Measurements from ENCODE around the gene EPHA8. TPM values are rescaled to one million over a fixed set of nuclear protein-coding genes. Genes with fewer than 3 reads are reported as not detected.

The EPHA8 gene
- total RNA-seq (2014; rRNA removed; shearing (Covaris generic); ENCODE audit: low replicate concordance) = not detected in 2 replicates

DNA sequence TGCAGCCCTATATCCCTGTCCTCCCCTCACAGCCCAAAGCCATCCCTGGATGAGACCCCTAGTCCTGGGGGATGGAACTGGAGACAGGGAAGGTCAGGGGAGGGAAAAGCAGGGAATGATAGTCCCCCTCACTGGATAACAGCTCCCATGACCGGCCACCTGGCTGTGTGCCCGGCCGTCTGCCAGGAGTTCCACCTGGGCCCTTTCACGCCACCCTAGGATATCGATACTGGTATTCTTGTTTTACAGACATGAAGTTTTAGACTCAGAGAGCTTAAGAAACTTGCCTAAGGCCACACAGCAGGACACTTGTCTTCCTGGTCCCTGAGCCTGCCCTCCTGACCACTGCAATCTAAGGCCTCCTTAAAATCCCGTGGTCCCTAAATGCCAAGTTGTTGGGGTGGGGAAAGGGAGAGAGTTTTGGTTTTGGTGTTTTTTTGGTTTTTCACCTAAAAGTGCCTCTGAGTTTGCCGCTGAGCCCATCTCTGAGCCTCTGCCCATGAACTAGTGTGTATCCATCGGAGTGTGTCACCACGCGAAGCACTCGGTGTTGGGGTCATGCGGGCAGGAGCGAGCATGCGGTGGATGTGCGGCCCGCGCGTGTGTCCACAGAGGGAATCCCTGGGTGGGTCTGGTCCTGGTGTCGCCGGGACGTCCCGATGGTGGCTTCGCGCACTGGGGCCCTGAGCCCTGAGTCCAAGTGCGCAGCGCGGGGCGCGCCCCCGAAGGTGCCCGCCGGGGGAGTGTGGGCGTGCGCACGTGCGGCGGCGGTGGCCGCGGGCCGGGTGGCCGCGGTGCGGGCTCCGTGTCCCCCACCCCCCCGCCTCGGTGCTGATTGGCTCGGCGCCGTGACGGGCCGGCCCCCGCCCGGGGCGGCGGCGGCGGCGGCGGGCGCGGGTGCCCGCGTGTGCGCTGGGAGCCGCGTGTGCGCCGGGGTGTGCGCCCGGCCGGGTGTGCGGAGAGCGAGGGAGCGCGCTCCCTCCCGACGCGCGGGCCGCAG lies at the start of gene EPHA8:
TSS of gene EPHA8 (plus strand) at position 906 of the 1,000 bp plus-strand sequence. CDS start 147 bp downstream, outside the sequence.
- no peak within 1 kb of the TSS for H3K4me2 ChIP-seq (ENCODE audit: low read depth, low read length, poor library complexity, severe bottlenecking)
- H3K27me3 ChIP-seq (ENCODE audit: low read length) = no peaks in the 10 kb centered on the region
- no peaks in the 10 kb centered on the region for H3K9me3 ChIP-seq (ENCODE audit: low read length)
- DNase-seq = no peak
- no peaks in the 10 kb centered on the region for H3K79me2 ChIP-seq (ENCODE audit: low read length)
- no peaks in the 10 kb centered on the region for H3K4me1 ChIP-seq (ENCODE audit: low read length)
- H3K36me3 ChIP-seq (ENCODE audit: insufficient read depth, low read length) = no peaks in the 10 kb centered on the region
- no peak within 1 kb of the TSS for H3K9ac ChIP-seq (ENCODE audit: low read length)
- no peaks in the 10 kb centered on the region for H3K9me2 ChIP-seq (replicated peaks; ENCODE audit: insufficient read depth, low read length)
- no peak within 1 kb of the TSS for H3K27ac ChIP-seq (ENCODE audit: low read length)
- no peaks in the 10 kb centered on the region; the same call in 1 of the 2 replicates for H4K20me1 ChIP-seq (ENCODE audit: insufficient read depth, low read depth, low read length)
- no peak within 1 kb of the TSS for H3K4me3 ChIP-seq (ENCODE audit: low read length)
- no peak within 1 kb of the TSS for H2AFZ ChIP-seq (ENCODE audit: low read length)

DNA sequence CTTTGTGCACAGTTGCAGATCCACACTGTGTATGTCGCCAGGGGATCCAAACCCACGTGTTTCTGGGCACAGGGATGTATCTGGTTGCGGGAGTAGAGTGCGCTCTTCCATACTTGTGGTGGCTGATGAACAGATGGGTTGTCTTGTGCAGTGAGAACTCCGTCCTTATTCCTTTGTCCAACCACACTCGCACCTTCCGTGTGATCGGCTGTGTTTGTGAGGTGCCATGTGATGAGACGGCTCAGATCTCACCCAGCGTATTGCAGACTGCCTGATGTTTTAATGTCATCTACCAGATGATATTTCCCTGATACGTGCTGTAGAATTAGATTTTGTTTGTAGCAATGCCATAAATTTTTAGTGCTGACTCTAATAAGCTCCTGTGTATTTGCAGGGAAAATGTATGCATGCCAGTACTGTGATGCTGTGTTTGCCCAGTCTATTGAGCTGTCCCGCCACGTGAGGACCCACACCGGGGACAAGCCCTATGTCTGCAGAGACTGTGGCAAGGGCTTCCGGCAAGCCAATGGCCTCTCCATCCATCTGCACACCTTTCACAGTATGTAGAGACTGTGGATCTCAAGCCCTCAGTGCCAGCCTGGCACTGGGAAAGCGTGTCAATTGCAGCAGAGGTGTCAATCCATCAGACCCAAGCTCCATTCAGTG lies 46.2 kb upstream of the EPHA8 start:
- Histone ChIP-seq H3K9me2 (replicated peaks; ENCODE audit: insufficient read depth, low read length) (no peaks in the 10 kb centered on the region), H3K79me2 (ENCODE audit: low read length) (no peaks in the 10 kb centered on the region), H3K27ac (ENCODE audit: low read length) (no peak overlapping the region), H3K4me2 (ENCODE audit: low read depth, low read length, poor library complexity, severe bottlenecking) (no peak overlapping the region), H3K4me1 (ENCODE audit: low read length) (no peaks in the 10 kb centered on the region), H3K9ac (ENCODE audit: low read length) (no peak overlapping the region), H3K9me3 (ENCODE audit: low read length) (no peaks in the 10 kb centered on the region), H2AFZ (ENCODE audit: low read length) (no peak overlapping the region), H4K20me1 (ENCODE audit: insufficient read depth, low read depth, low read length) (no peaks in the 10 kb centered on the region), H3K36me3 (ENCODE audit: insufficient read depth, low read length) (peaks cover 9% of the 10 kb centered on the region; the same call in 1 of the 2 replicates), H3K27me3 (ENCODE audit: low read length) (no peaks in the 10 kb centered on the region), H3K4me3 (ENCODE audit: low read length) (no peak overlapping the region)
- no peak for DNase-seq

DNA sequence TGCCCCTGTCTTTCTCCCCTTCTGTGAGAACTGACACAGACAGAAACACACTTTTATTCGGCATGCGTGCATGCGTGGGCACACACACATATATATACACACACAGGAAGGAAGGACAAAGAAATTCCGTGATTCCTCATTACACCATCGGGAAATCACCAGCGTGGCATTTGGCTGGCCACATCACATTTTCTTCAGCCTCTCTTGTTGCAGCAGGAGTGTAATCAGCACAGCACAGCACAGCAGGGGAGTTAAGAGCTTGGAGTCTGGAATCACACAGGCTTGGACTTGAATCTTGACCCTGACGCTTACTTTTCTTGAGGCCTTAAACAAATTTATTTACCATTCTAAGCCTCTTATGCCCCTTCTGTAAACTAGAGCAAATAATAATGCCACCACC lies 45.3 kb upstream of the EPHA8 start:
- Histone ChIP-seq H3K9me2 (replicated peaks; ENCODE audit: insufficient read depth, low read length) (no peaks in the 10 kb centered on the region), H3K27me3 (ENCODE audit: low read length) (no peaks in the 10 kb centered on the region)

DNA sequence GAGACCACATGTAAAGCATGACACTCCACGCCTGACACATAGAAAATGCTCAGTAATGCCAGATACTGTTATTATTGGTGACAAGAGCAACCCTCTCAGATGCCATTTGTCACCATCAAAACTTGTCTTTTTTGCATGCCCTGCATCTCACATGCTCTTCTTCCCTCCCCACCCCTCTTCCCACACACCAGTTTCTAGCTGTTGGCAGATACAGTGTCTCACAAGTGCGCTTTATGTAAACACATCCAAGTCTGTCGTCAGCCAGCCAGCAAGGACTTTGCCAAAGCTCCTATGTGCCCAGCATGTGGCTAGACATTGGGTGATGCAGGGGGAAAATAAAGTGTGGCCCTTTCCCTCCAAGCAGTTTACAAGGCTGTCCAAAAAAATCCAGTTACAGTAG lies 44.9 kb upstream of the EPHA8 start:
- Histone ChIP-seq H3K9me2 (replicated peaks; ENCODE audit: insufficient read depth, low read length) (no peaks in the 10 kb centered on the region), H3K4me1 (ENCODE audit: low read length) (no peaks in the 10 kb centered on the region), H3K27ac (ENCODE audit: low read length) (no peak overlapping the region), H2AFZ (ENCODE audit: low read length) (no peak overlapping the region), H4K20me1 (ENCODE audit: insufficient read depth, low read depth, low read length) (no peaks in the 10 kb centered on the region), H3K4me2 (ENCODE audit: low read depth, low read length, poor library complexity, severe bottlenecking) (no peak overlapping the region), H3K4me3 (ENCODE audit: low read length) (no peak overlapping the region), H3K79me2 (ENCODE audit: low read length) (no peaks in the 10 kb centered on the region), H3K36me3 (ENCODE audit: insufficient read depth, low read length) (peaks cover 6% of the 10 kb centered on the region; the same call in 1 of the 2 replicates), H3K27me3 (ENCODE audit: low read length) (no peaks in the 10 kb centered on the region), H3K9ac (ENCODE audit: low read length) (no peak overlapping the region), H3K9me3 (ENCODE audit: low read length) (no peaks in the 10 kb centered on the region)
- DNase-seq = no peak

More for the DNA sequence above, 45.3 kb upstream of the EPHA8 start:
- H3K9me3 ChIP-seq (ENCODE audit: low read length) = no peaks in the 10 kb centered on the region
- H2AFZ ChIP-seq (ENCODE audit: low read length) = no peak overlapping the region
- no peaks in the 10 kb centered on the region for H4K20me1 ChIP-seq (ENCODE audit: insufficient read depth, low read depth, low read length)
- DNase-seq = no peak
- no peaks in the 10 kb centered on the region for H3K79me2 ChIP-seq (ENCODE audit: low read length)
- H3K36me3 ChIP-seq (ENCODE audit: insufficient read depth, low read length) = peaks cover 6% of the 10 kb centered on the region; the same call in 1 of the 2 replicates
- no peak overlapping the region for H3K4me2 ChIP-seq (ENCODE audit: low read depth, low read length, poor library complexity, severe bottlenecking)
- no peak overlapping the region for H3K9ac ChIP-seq (ENCODE audit: low read length)
- no peak overlapping the region for H3K4me3 ChIP-seq (ENCODE audit: low read length)
- no peaks in the 10 kb centered on the region for H3K4me1 ChIP-seq (ENCODE audit: low read length)
- H3K27ac ChIP-seq (ENCODE audit: low read length) = no peak overlapping the region

DNA sequence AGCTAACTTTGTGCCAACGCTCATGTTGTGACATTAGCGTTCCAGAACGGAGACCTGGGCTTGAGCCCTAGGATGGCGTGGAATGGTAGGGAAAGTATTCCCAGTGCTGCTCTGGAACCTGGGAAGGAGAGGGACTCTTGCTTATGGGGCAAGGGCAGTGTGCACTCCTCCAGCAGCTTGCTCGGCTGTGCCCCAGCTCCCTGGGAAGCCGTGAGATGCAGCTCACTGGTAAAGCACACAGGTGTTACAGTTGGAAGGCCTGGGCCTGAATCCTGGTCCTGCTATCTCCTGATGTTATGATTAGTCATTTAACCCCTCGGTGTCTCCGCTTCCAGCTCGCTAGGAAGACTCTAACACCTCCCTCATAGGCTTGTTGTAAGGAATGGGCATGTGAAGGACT lies 42.4 kb upstream of the EPHA8 start:
- no peak overlapping the region for H3K27ac ChIP-seq (ENCODE audit: low read length)
- H3K9ac ChIP-seq (ENCODE audit: low read length) = no peak overlapping the region

DNA sequence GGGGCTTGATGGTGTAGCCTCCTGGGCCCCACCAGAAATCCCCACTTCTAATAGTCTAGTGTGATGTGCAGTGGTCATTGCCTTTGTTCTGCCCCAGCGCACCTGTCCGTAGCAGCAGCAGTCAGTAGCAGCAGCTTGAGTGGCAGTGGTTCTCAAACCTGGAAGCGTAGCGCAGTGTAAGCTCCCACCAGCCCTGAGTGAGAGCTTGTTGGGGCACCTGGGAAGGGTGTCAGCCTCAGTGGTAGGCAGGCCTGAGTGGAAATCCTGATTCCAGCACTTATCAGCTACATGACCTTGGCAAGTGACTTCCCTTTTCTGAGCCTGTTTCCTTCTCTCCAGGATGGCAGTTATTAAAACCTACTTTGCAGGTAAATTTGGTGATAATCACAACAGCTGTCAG lies 41.6 kb upstream of the EPHA8 start:
- H3K9ac ChIP-seq (ENCODE audit: low read length) = no peak overlapping the region
- no peaks in the 10 kb centered on the region for H3K9me2 ChIP-seq (replicated peaks; ENCODE audit: insufficient read depth, low read length)
- no peak overlapping the region for H3K4me2 ChIP-seq (ENCODE audit: low read depth, low read length, poor library complexity, severe bottlenecking)
- no peak overlapping the region for H3K27ac ChIP-seq (ENCODE audit: low read length)
- peaks cover 6% of the 10 kb centered on the region; the same call in 1 of the 2 replicates for H3K36me3 ChIP-seq (ENCODE audit: insufficient read depth, low read length)
- H3K4me1 ChIP-seq (ENCODE audit: low read length) = no peaks in the 10 kb centered on the region
- DNase-seq = no peak
- no peak overlapping the region for H3K4me3 ChIP-seq (ENCODE audit: low read length)
- no peaks in the 10 kb centered on the region for H3K27me3 ChIP-seq (ENCODE audit: low read length)
- H4K20me1 ChIP-seq (ENCODE audit: insufficient read depth, low read depth, low read length) = no peaks in the 10 kb centered on the region
- H3K79me2 ChIP-seq (ENCODE audit: low read length) = no peaks in the 10 kb centered on the region
- H3K9me3 ChIP-seq (ENCODE audit: low read length) = no peaks in the 10 kb centered on the region
- H2AFZ ChIP-seq (ENCODE audit: low read length) = no peak overlapping the region

More for the DNA sequence above, 42.4 kb upstream of the EPHA8 start:
- Histone ChIP-seq H3K36me3 (ENCODE audit: insufficient read depth, low read length) (peaks cover 6% of the 10 kb centered on the region; the same call in 1 of the 2 replicates), H3K4me2 (ENCODE audit: low read depth, low read length, poor library complexity, severe bottlenecking) (no peak overlapping the region), H3K4me1 (ENCODE audit: low read length) (no peaks in the 10 kb centered on the region), H2AFZ (ENCODE audit: low read length) (no peak overlapping the region), H3K4me3 (ENCODE audit: low read length) (no peak overlapping the region), H3K9me3 (ENCODE audit: low read length) (no peaks in the 10 kb centered on the region), H3K27me3 (ENCODE audit: low read length) (no peaks in the 10 kb centered on the region), H3K79me2 (ENCODE audit: low read length) (no peaks in the 10 kb centered on the region), H3K9me2 (replicated peaks; ENCODE audit: insufficient read depth, low read length) (no peaks in the 10 kb centered on the region), H4K20me1 (ENCODE audit: insufficient read depth, low read depth, low read length) (no peaks in the 10 kb centered on the region)
- DNase-seq = no peak

DNA sequence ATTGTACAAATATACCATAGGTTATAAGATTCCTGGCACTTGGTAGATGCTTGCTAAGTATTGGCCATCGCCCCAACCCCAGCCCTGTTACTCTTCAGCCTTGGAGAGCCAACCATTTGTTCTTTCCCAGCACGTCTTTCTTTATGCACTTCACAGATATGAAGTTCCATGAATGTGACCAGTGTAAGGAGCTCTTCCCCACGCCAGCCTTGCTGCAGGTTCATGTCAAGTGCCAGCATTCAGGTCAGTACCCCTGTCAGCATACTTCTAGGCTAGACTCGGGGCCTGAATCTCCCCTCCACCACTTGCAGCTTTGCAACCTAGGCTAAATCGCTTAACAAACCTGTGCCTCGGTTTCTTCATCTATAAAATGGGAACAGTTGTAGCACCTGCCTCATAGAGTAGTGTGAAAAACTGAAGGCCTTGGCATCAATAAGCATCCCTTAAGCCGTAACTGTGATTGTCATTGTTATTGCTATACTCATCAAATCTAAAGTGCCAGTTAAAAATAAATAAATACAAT lies 41.0 kb upstream of the EPHA8 start:
- H3K9me2 ChIP-seq (replicated peaks; ENCODE audit: insufficient read depth, low read length) = no peaks in the 10 kb centered on the region
- H3K27ac ChIP-seq (ENCODE audit: low read length) = no peak overlapping the region
- H3K4me1 ChIP-seq (ENCODE audit: low read length) = no peaks in the 10 kb centered on the region
- no peak overlapping the region for H2AFZ ChIP-seq (ENCODE audit: low read length)
- no peak overlapping the region for H3K4me2 ChIP-seq (ENCODE audit: low read depth, low read length, poor library complexity, severe bottlenecking)
- H3K4me3 ChIP-seq (ENCODE audit: low read length) = no peak overlapping the region
- H3K36me3 ChIP-seq (ENCODE audit: insufficient read depth, low read length) = peaks cover 6% of the 10 kb centered on the region; the same call in 1 of the 2 replicates
- no peak for DNase-seq
- H3K9me3 ChIP-seq (ENCODE audit: low read length) = no peaks in the 10 kb centered on the region
- H3K27me3 ChIP-seq (ENCODE audit: low read length) = no peaks in the 10 kb centered on the region
- no peaks in the 10 kb centered on the region for H3K79me2 ChIP-seq (ENCODE audit: low read length)
- H3K9ac ChIP-seq (ENCODE audit: low read length) = no peak overlapping the region
- H4K20me1 ChIP-seq (ENCODE audit: insufficient read depth, low read depth, low read length) = no peaks in the 10 kb centered on the region

DNA sequence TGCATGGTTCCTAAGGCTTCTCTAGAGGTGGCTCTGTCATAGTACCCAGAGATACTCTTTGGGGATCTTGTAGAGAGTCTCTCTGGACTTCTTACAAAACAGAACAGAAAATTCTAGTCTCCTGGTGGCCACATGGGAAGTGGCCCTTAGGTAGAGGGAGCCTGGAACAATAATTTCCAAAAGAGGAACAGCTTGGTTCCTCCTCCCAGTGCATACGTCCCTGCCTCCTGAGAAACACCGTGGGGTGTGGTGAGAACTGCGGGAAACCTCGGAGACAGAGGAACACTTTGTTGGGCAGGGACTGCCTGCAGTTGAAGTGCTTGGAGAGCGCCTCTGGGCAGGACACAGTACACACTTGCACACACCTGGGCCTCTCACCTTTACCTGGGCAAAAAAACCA lies 38.8 kb upstream of the EPHA8 start:
- no peaks in the 10 kb centered on the region for H3K4me1 ChIP-seq (ENCODE audit: low read length)
- no peak overlapping the region for H3K4me2 ChIP-seq (ENCODE audit: low read depth, low read length, poor library complexity, severe bottlenecking)
- H3K79me2 ChIP-seq (ENCODE audit: low read length) = no peaks in the 10 kb centered on the region
- H3K9me2 ChIP-seq (replicated peaks; ENCODE audit: insufficient read depth, low read length) = no peaks in the 10 kb centered on the region
- no peaks in the 10 kb centered on the region for H3K9me3 ChIP-seq (ENCODE audit: low read length)
- no peak overlapping the region for H3K4me3 ChIP-seq (ENCODE audit: low read length)
- H3K9ac ChIP-seq (ENCODE audit: low read length) = no peak overlapping the region
- H3K36me3 ChIP-seq (ENCODE audit: insufficient read depth, low read length) = peaks cover 2% of the 10 kb centered on the region; the same call in 1 of the 2 replicates
- DNase-seq = no peak
- no peak overlapping the region for H3K27ac ChIP-seq (ENCODE audit: low read length)
- no peak overlapping the region for H2AFZ ChIP-seq (ENCODE audit: low read length)
- no peaks in the 10 kb centered on the region for H4K20me1 ChIP-seq (ENCODE audit: insufficient read depth, low read depth, low read length)
- H3K27me3 ChIP-seq (ENCODE audit: low read length) = no peaks in the 10 kb centered on the region
